Muscle of arm (tissue), 12 donors: ENCODE results near the gene ANKRD6. TPM values are rescaled to one million over a fixed set of nuclear protein-coding genes. Genes with fewer than 3 reads are reported as not detected.

ENCODE experiments used
- DNase-seq: peaks from one replicate; pipeline ENCODE4 v3.0.0-alpha.2; 2013
- polyA plus RNA-seq, 12 donors: library from polyadenylated mRNA; unstranded; fragments of 120-200 nt; gene quantifications; one replicate each; pipeline ENCODE4 v1.2.1, GENCODE V29; 2013; ENCODE audit not compliant: insufficient read length in 12 of 12

Gene ANKRD6
- polyA plus RNA-seq, 12 donors: 4.2 to 22.3 (median 8.6) TPM; not detected in 1

DNA sequence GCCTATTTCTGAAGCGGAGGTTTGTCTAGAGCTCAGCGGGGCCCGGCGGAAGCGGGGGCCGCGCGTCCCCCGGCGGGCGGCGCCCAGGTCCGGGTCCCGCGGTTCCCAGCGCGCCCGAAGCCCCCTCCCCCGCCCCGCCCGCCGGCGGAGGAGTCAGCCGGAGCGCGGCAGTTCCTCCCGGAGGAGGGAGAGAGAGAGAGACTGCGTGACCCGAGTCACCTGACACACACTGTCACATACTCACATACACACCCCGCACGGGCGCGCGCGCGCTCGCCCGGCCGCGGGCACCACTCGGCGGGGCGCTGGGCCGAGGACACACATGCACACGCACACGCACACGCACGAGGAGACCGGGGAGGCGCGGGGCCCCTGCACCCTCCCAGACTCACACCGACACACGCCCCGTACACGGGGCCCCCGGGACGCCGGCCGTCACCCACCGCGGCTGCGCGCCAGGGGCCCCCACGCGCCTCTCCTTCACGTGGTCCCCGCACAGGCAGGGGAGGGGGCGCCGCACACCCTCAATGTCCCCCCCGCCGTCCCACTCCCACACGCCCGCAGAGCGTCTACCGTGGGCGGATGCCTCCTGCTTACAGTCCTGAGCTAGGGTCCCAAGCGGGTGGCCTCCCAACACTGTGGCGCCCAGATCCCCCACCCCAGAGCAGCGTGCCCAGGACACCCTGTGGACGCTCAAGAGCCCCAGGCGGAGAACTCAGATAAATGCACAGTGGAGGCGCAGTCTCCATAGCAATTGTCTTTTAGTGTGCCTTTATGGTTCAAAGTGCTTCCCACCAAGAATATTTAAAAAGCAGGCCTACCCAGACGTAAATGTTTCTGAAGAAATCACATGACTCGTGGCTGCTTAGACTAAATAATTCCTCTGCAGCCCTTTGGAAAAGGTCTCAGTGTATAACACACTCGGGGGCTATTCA lies 20.6 kb upstream of the ANKRD6 start, which contains the start of gene RRAGD:
Gene RRAGD, minus strand, starts transcription at position 203 of the 935 bp plus-strand sequence. CDS start 280 bp downstream, outside the sequence.
- peak; percentile 50 for DNase-seq

- DNase-seq: no peak
These were observed 19.9 kb upstream of the ANKRD6 start for GRCh38 chr6:89413006-89413400.

- DNase-seq: no peak
These were observed 18.7 kb upstream of the ANKRD6 start for GRCh38 chr6:89414215-89414614.

DNA sequence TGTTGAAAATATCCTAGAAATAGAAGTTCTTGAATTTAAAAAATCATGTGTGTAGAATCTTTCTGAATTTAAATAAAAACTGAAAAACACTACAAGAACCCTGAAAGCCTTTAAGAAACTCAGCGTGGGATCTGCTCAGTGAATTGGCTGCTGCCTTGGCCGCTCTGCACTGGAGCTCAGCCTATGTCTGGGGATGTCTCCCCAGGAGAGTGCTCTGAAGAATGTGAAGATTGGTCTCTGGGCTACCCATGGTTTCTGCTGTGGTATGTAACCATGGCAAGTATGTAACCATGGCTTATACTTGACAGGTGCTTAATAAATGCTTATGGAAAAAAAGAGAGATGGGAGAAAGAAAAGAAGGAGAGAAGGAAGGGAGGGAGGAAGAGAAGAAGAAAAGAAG lies 17.8 kb upstream of the ANKRD6 start:
- no peak for DNase-seq

DNA sequence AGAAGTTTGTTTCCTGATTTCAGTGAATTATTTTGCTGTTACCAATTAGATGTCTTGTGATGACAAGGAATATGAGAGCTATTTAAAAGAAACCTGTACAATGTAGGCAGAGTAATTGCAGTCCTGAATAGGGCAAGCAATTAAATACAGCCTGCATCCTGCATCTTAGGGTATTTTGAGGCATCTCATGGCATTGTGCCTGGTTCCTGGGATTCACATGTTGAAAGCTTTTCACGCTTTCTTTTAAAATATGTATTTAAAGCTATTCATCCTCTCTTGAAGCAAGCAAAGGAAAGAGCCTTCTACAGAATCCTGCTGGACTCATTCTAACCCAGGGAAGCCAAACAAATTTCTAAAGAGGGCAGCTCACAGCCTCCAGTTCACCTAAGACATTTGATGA lies 16.2 kb upstream of the ANKRD6 start:
- DNase-seq: no peak

- DNase-seq: no peak
These were observed 2.6 kb upstream of the ANKRD6 start for GRCh38 chr6:89430201-89430962.

GRCh38 chr6:89433252-89434149 lies 549 bp downstream of the ANKRD6 start:
- DNase-seq: no peak

DNA sequence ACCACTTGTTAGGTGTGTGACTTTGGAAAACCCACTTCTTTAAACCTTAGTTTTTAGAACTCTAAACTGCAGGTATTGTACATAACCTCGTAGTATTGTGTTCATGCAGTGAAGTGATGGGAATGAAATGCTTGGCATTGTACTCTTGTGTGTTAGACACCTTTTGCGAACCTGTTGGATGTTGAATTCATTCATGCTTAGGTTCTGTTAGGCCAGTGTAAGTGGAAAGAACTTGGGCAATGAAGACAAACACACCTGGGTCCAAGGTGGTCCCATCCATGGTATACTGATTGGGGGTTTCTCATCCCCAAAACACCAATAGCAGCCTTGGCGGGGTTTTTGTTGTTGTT lies 1.2 kb downstream of the ANKRD6 start:
- DNase-seq: no peak

GRCh38 chr6:89434954-89435353 lies 2.0 kb downstream of the ANKRD6 start:
- no peak for DNase-seq

- DNase-seq: no peak
These were observed 3.3 kb downstream of the ANKRD6 start for GRCh38 chr6:89436226-89436625.

DNA sequence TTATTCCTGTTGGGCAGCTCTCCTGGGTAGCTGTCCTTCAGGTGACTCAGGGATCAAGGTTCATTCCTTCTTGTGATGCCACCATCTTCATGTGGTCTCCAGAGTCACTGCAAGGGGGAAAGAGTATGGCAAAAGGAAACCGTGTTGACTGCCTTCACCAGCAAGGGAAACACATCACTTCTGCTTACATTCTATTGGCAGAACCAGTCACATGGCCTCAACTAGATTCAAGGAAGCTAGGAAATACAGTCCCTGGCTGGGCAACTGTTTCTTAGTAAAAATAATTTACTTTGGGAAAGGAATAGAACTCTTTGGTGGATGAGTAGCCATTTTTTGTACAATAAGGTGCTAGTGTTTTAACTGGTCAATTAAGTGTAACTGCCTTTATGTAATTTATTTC lies 5.3 kb downstream of the ANKRD6 start:
- DNase-seq: no peak

GRCh38 chr6:89439014-89439413 lies 6.1 kb downstream of the ANKRD6 start:
- DNase-seq: no peak

GRCh38 chr6:89440200-89440599 lies 7.2 kb downstream of the ANKRD6 start:
- DNase-seq: no peak

DNA sequence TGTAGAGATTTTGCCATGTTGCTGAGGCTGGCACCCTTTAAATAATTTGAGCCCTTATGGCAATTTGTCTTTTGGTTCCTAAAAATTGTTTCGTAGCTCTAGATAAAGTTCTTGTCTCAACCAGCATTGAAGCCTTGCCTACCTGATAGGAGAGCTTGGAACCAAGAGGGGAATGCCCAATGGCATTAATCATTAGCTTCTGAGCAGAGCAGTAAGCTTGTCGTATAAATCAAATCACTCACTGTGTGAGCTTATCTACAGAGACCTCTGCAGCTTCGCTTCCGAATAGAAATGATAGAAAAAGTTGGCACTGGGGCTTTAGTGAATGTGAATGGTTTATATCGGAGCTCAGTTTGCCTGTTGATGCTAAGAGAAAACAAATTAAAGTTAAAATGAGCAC lies 10.7 kb downstream of the ANKRD6 start:
- no peak for DNase-seq

GRCh38 chr6:89449193-89449592 lies 16.2 kb downstream of the ANKRD6 start:
- DNase-seq: no peak

DNA sequence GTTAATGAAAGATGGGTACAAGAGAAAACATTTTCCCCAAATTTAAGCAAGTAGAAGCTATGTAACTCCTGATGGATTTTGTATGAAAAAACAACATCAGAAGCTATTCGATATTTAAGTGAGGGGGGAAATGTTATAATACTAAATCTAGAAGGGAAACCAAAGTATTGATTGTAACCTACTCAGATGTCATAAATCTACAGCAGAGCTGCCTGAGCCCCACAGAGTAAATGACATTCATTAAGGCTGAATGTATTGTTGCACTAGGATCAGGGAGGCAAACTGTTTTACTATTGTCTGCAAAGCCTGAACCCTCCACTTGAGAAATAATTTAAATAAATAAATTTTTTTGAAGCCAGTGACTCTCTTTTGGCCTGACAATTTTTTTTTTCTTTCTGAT lies 19.3 kb downstream of the ANKRD6 start:
- no peak for DNase-seq

GRCh38 chr6:89454300-89454699 lies 21.3 kb downstream of the ANKRD6 start:
- DNase-seq: no peak

GRCh38 chr6:89458704-89459103 lies 25.8 kb downstream of the ANKRD6 start:
- no peak for DNase-seq

DNA sequence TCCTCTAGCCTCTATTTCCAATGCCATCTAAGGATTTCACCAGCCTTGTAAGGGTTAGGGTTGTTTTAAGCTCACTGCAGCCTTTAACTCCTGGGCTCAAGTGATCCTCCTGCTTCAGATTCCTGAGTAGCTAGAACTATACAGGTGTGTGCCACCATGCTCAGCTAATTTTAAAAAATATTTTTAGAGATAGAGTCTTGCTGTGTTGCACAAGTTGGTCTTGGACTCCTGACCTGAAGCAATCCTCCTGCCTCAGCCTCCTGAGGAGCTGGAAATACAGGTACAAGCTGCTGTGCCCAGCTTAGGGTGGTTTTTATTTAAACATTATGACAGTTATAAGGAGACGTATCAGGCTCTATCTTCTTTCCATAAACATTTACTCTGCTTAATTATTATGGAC lies 26.5 kb downstream of the ANKRD6 start:
- DNase-seq: no peak

DNA sequence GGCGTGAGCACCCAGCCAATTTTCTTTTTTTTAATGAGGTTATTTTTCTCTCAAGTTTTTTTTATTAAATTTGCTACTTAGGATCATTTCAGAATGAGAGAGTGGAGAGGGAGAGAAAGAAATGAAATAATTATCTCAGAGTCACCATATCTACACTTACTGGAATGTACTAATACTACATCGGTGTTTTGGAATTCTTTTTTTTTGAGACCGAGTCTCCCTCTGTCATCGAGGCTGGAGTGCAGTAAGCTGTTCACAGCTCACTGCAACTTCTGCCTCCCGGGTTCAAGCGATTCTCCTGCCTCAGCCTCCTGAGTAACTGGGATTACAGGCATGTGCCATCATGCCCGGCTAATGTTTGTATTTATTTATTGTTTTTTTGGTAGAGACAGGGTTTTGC lies 27.8 kb downstream of the ANKRD6 start:
- DNase-seq: no peak

GRCh38 chr6:89462503-89462902 lies 29.6 kb downstream of the ANKRD6 start:
- DNase-seq: no peak

DNA sequence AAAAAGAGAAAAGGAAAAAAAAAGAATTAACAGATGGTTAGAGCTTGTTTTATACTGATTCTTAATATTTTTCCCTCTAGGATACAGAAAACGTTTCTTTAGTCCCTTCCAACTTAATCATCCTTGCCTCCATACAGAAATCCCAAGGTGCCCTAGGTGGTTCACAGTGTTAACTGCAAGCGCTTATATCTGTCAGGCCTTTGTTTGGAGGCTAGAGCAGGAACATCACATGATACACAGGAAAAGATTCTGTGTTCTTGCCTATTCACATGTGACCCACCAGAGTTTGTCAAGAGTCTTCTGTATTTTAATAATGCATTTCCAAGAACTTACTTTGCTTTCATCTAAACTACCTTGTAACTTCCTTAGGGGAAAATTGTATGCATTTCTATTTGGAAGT lies 31.3 kb downstream of the ANKRD6 start:
- DNase-seq: no peak
